K562 (cell line): ENCODE results near the gene TBXAS1. TPM values are rescaled to one million over a fixed set of nuclear protein-coding genes. Genes with fewer than 3 reads are reported as not detected.

Experiments used
- BRF1 ChIP-seq: IDR thresholded peaks from 3 replicates; pipeline ENCODE4 v1.6.1; 2011; ENCODE audit warnings: borderline replicate concordance, mild to moderate bottlenecking; ENCODE audit not compliant: insufficient read length; ENCODE audit errors: extremely low read depth
- CAMTA2 ChIP-seq: fragments of 250-450 bp; sonication (Bioruptor Pico); conservative IDR thresholded peaks from 2 replicates; pipeline ENCODE4 v1.5.1; 2022
- CBFB ChIP-seq: sonication (generic); formaldehyde crosslinking; IDR thresholded peaks from 2 replicates; pipeline ENCODE4 v1.4.0; 2020; ENCODE audit warnings: mild to moderate bottlenecking, missing genetic modification reagents
- CHCHD3 ChIP-seq: fragments of 250-450 bp; sonication (Bioruptor Pico); IDR thresholded peaks from 2 replicates; pipeline ENCODE4 v2.1.2; 2022; ENCODE audit warnings: mild to moderate bottlenecking
- HNRNPH1 ChIP-seq: fragments of 200-400 bp; formaldehyde crosslinking; optimal IDR thresholded peaks from 2 replicates; pipeline ENCODE3; 2017; ENCODE audit warnings: low read depth, mild to moderate bottlenecking, low read length, moderate library complexity
- HNRNPUL1 ChIP-seq: fragments of 200-400 bp; formaldehyde crosslinking; IDR thresholded peaks from 2 replicates; pipeline ENCODE4 v1.6.1; 2017; ENCODE audit warnings: low read length
- PCBP2 ChIP-seq: fragments of 200-400 bp; formaldehyde crosslinking; IDR thresholded peaks from 2 replicates; pipeline ENCODE4 v1.6.1; 2018; ENCODE audit warnings: low read length, low read depth, mild to moderate bottlenecking, moderate library complexity; ENCODE audit not compliant: poor library complexity, severe bottlenecking
- RBBP5 ChIP-seq: fragments of 200-600 bp; sonication (generic); IDR thresholded peaks from 2 replicates; pipeline ENCODE4 v1.6.1; 2012; ENCODE audit warnings: borderline replicate concordance, mild to moderate bottlenecking, low read length, control low read depth, inconsistent platforms; ENCODE audit not compliant: insufficient read depth, poor library complexity, severe bottlenecking
- SMC3 ChIP-seq: conservative IDR thresholded peaks from 2 replicates; pipeline ENCODE4 v1.6.1; 2011; ENCODE audit warnings: low read depth, low read length, improper control_type of control experiment; ENCODE audit not compliant: insufficient read depth
- TBL1XR1 ChIP-seq, 2 experiments: IDR thresholded peaks; 2 replicates each; pipeline ENCODE4 v1.6.1; 2012; ENCODE audit warnings: improper control_type of control experiment in 2 of 2, low read length in 2 of 2, mild to moderate bottlenecking in 1 of 2
- ZFP91 ChIP-seq: sonication (generic); formaldehyde crosslinking; IDR thresholded peaks from 2 replicates; pipeline ENCODE4 v1.8.0; 2022; ENCODE audit warnings: mild to moderate bottlenecking, missing genetic modification reagents
- ZNF436 ChIP-seq: fragments of 250-450, 450-650 bp; sonication (Bioruptor Pico); formaldehyde crosslinking; IDR thresholded peaks from 2 replicates; pipeline ENCODE4 v1.7.0; 2020; ENCODE audit warnings: mild to moderate bottlenecking
- ZNF695 ChIP-seq: fragments of 450-650 bp; formaldehyde crosslinking; IDR thresholded peaks from 2 replicates; pipeline ENCODE4 v1.4.0; 2020; ENCODE audit warnings: mild to moderate bottlenecking, moderate library complexity
- polyA plus RNA-seq, 8 experiments: library from polyadenylated mRNA; depleted of rRNA in 4 of 8; stranded (reverse) in 5 of 8; unstranded in 3 of 8; fragments of >200 nt; fragmentation: Nextera tagmentation in 2 of 8; fragmentation: Illumina TruSeq in 1 of 8; extraction: Ambion mirVana in 2 of 8; extraction: Trizol in 1 of 8; gene quantifications; 2 replicates each; pipeline versions ENCODE4 v1.2.1 to v1.2.3, GENCODE V29; 2011 to 2014; ENCODE audit warnings: inconsistent platforms in 1 of 8, missing spikeins in 1 of 8
- total RNA-seq, 7 experiments: library from RNA; depleted of rRNA in 6 of 7; stranded (reverse); fragments of >200 nt in 6 of 7; fragmentation: Illumina TruSeq in 2 of 7; extraction: Trizol in 2 of 7; gene quantifications; 2 replicates each; pipeline versions ENCODE4 v1.2.1 to v1.2.3, GENCODE V29; 2011 to 2021; ENCODE audit warnings: low replicate concordance in 1 of 7
- TF ChIP-seq, protein P1 (sequence below), 3 experiments: fragments of 200-800 bp in 1 of 3; fragments of 250-450 bp in 1 of 3; fragments of 450-650 bp in 1 of 3; sonication (Bioruptor Pico) in 1 of 3; sonication (Bioruptor generic) in 1 of 3; formaldehyde crosslinking in 1 of 3; IDR thresholded peaks; 2 replicates each; pipeline versions ENCODE4 v1.6.1 to v1.8.0; 2016 to 2022; ENCODE audit warnings: mild to moderate bottlenecking in 2 of 3, missing genetic modification characterization in 2 of 3, missing compliant biosample characterization in 1 of 3, moderate library complexity in 1 of 3
- TF ChIP-seq, protein P2 (sequence below): sonication (generic); formaldehyde crosslinking; IDR thresholded peaks from 2 replicates; pipeline ENCODE4 v1.8.0; 2023; ENCODE audit warnings: mild to moderate bottlenecking, missing genetic modification reagents
- TF ChIP-seq, protein P3 (sequence below): IDR thresholded peaks from 2 replicates; pipeline ENCODE4 v1.6.1; 2011; ENCODE audit not compliant: insufficient read length; ENCODE audit errors: extremely low read depth

The TBXAS1 gene
- total and polyA plus RNA-seq, 9 of the 15 experiments (the other 6 are each of a cell fraction or from before 2014, with no cell fraction given), result 1.1 to 8.3 (median 1.9) TPM

GRCh38 chr7:139914306-139915267, 85.5 kb downstream of the TBXAS1 start (continued):
- TF ChIP-seq, protein P1, sequence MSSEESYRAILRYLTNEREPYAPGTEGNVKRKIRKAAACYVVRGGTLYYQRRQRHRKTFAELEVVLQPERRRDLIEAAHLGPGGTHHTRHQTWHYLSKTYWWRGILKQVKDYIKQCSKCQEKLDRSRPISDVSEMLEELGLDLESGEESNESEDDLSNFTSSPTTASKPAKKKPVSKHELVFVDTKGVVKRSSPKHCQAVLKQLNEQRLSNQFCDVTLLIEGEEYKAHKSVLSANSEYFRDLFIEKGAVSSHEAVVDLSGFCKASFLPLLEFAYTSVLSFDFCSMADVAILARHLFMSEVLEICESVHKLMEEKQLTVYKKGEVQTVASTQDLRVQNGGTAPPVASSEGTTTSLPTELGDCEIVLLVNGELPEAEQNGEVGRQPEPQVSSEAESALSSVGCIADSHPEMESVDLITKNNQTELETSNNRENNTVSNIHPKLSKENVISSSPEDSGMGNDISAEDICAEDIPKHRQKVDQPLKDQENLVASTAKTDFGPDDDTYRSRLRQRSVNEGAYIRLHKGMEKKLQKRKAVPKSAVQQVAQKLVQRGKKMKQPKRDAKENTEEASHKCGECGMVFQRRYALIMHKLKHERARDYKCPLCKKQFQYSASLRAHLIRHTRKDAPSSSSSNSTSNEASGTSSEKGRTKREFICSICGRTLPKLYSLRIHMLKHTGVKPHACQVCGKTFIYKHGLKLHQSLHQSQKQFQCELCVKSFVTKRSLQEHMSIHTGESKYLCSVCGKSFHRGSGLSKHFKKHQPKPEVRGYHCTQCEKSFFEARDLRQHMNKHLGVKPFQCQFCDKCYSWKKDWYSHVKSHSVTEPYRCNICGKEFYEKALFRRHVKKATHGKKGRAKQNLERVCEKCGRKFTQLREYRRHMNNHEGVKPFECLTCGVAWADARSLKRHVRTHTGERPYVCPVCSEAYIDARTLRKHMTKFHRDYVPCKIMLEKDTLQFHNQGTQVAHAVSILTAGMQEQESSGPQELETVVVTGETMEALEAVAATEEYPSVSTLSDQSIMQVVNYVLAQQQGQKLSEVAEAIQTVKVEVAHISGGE (CRISPR knock-in tag; IDR thresholded peaks at IDR 0.05), result no peak
- TF ChIP-seq HNRNPH1 (no peak), TBL1XR1 (IDR thresholded peaks at IDR 0.05; ENCODE audit: low read length in 2 of 2) (no peak), BRF1 (no peak), CHCHD3 (CRISPR knock-in tag) (no peak), HNRNPUL1 (no peak), RBBP5 (no peak), SMC3 (no peak), ZFP91 (CRISPR knock-in tag) (no peak), CAMTA2 (CRISPR knock-in tag) (no peak), ZNF436 (peak; percentile 96), ZNF695 (CRISPR knock-in tag) (no peak), PCBP2 (no peak), CBFB (CRISPR knock-in tag) (no peak)
- TF ChIP-seq, protein P2, sequence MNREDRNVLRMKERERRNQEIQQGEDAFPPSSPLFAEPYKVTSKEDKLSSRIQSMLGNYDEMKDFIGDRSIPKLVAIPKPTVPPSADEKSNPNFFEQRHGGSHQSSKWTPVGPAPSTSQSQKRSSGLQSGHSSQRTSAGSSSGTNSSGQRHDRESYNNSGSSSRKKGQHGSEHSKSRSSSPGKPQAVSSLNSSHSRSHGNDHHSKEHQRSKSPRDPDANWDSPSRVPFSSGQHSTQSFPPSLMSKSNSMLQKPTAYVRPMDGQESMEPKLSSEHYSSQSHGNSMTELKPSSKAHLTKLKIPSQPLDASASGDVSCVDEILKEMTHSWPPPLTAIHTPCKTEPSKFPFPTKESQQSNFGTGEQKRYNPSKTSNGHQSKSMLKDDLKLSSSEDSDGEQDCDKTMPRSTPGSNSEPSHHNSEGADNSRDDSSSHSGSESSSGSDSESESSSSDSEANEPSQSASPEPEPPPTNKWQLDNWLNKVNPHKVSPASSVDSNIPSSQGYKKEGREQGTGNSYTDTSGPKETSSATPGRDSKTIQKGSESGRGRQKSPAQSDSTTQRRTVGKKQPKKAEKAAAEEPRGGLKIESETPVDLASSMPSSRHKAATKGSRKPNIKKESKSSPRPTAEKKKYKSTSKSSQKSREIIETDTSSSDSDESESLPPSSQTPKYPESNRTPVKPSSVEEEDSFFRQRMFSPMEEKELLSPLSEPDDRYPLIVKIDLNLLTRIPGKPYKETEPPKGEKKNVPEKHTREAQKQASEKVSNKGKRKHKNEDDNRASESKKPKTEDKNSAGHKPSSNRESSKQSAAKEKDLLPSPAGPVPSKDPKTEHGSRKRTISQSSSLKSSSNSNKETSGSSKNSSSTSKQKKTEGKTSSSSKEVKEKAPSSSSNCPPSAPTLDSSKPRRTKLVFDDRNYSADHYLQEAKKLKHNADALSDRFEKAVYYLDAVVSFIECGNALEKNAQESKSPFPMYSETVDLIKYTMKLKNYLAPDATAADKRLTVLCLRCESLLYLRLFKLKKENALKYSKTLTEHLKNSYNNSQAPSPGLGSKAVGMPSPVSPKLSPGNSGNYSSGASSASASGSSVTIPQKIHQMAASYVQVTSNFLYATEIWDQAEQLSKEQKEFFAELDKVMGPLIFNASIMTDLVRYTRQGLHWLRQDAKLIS (CRISPR knock-in tag), result no peak
- TF ChIP-seq, protein P3, sequence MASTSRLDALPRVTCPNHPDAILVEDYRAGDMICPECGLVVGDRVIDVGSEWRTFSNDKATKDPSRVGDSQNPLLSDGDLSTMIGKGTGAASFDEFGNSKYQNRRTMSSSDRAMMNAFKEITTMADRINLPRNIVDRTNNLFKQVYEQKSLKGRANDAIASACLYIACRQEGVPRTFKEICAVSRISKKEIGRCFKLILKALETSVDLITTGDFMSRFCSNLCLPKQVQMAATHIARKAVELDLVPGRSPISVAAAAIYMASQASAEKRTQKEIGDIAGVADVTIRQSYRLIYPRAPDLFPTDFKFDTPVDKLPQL, result no peak
